ENCODE data around the gene MRPL12.
A peak's percentile ranks its signal among the peaks of the same experiment; 100 is the strongest.

Gene MRPL12

GRCh38 chr17:81710514-81711308, 7.5 kb downstream of the MRPL12 start:
- in situ Hi-C loops (cut with HindIII; ENCODE audit: low pct_unique_long_range_greater_than_20kb, low sequenced_read_pairs), result no loop called here
- TF ChIP-seq JUND (IDR thresholded peaks at IDR 0.05; ENCODE audit: low read depth), result no peak
- DNase-seq (ENCODE audit: low read depth in 1 of 2, low spot score in 1 of 2), result no peak

GRCh38 chr17:81711814-81712467, 8.8 kb downstream of the MRPL12 start, which contains the start of gene SLC25A10:
Gene SLC25A10, plus strand, starts transcription at chr17:81712284. Its CDS starts 143 bp downstream, at chr17:81712427.
- DNase-seq (ENCODE audit: low read depth in 1 of 2, low spot score in 1 of 2), result peak; percentile 95 to 96
- TF ChIP-seq JUND (IDR thresholded peaks at IDR 0.05; ENCODE audit: low read depth), result no peak; the same call in 1 of the 2 replicates
- in situ Hi-C loops (cut with HindIII; ENCODE audit: low pct_unique_long_range_greater_than_20kb, low sequenced_read_pairs), result no loop called here

DNA sequence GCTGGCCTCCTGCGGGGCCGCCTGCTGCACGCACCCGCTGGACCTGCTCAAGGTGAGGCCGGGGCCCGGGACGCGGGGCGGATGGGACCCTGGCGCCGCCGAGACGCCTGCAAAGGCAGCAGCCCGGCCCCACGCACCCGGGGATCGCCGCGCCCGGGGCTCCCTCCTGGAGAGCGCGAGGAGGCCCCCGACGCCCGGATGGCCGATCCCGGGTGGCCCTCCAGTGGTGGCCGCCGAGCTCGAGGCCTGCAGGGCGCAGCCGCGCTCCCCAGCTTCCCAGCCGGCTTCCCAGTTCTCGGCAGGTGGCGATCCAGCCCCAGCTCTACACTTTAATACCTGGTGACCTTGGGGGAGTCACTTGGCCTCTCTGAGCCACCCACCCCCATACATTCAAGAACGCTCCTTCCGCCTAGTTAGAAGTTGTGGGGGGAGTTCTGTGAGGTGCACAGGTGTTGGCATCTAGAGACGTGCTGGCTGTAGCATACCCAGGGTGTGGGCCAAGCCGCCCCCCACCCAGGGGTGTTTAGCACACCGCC, 9.4 kb downstream of the MRPL12 start:
- peak; percentile 66 to 69 for DNase-seq (ENCODE audit: low read depth in 1 of 2, low spot score in 1 of 2)
- in situ Hi-C loops (cut with HindIII; ENCODE audit: low pct_unique_long_range_greater_than_20kb, low sequenced_read_pairs), result no loop called here
- no peak for TF ChIP-seq JUND (IDR thresholded peaks at IDR 0.05; ENCODE audit: low read depth)

DNA sequence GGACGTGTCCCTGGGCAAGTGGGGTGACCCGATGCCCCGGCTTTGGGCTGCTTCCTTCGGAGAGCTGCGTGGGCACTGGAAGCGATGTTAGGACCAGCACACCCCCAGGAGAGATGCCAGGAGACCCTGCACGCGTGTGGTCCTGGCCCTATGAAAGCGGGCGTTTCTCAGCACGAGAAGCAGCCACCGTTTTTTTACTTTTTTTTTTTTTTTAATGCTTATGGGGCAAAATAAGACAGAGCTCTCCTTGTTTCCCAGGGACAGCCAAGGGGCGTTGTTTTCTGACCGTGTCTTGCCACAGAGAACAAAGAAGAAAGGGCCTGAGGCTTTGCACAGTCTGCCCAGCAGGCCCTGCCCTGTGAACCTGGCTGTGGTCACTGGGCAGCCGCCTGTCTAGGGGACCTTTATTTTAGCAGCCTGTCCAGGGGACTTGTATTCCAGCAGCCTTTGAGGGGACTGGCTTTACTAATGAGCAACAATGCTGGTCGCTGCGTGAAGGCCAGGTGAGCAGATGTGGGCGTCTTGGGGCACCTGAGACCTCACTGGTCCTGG, 9.9 kb downstream of the MRPL12 start:
- in situ Hi-C loops (cut with HindIII; ENCODE audit: low pct_unique_long_range_greater_than_20kb, low sequenced_read_pairs), result no loop called here
- no peak for TF ChIP-seq JUND (IDR thresholded peaks at IDR 0.05; ENCODE audit: low read depth)
- DNase-seq (ENCODE audit: low read depth in 1 of 2, low spot score in 1 of 2), result peak in 1 of 2 experiments; percentile 46

GRCh38 chr17:81713556-81714411, 10.6 kb downstream of the MRPL12 start:
- peak; percentile 55 to 56 for DNase-seq (ENCODE audit: low read depth in 1 of 2, low spot score in 1 of 2)
- in situ Hi-C loops (cut with HindIII; ENCODE audit: low pct_unique_long_range_greater_than_20kb, low sequenced_read_pairs), result no loop called here
- TF ChIP-seq JUND (IDR thresholded peaks at IDR 0.05; ENCODE audit: low read depth), result no peak

- DNase-seq (ENCODE audit: low read depth in 1 of 2, low spot score in 1 of 2), result no peak
- no peak for TF ChIP-seq JUND (IDR thresholded peaks at IDR 0.05; ENCODE audit: low read depth)
- in situ Hi-C loops (cut with HindIII; ENCODE audit: low pct_unique_long_range_greater_than_20kb, low sequenced_read_pairs), result no loop called here
Measured at GRCh38 chr17:81714412-81715106, 11.4 kb downstream of the MRPL12 start.

DNA sequence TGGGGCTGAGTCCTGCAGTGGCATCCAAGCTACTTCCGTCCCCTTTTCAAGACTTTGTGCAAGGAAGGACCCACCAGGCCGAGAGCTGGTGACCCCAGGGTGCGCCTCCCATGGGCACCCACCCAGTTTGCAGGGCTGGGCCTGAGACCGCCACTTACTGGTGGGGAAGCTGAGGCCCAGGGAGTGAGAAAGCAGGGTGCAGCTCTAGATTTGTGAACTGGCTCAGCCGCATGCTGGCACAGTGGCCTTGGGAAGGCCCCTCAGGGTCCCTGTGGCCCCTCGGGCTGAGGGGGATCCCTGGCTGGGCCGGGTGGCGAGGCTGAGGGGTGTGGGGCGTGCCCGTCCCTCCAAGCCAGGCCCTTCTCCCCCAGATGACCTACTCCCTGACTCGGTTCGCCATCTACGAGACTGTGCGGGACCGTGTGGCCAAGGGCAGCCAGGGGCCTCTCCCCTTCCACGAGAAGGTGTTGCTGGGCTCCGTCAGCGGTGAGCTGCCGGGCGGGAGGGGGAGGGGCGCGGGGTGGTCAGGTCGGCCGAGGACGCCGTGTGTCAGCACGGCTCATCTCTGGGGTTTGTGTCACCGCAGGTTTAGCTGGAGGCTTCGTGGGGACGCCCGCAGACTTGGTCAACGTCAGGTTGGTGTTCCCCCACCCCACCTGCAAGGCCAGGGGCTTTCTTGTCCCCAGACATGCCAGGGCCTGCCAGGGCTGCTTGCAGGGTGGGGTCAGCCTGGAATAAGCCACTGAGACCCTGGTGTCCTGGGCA, 12.1 kb downstream of the MRPL12 start:
- in situ Hi-C loops (cut with HindIII; ENCODE audit: low pct_unique_long_range_greater_than_20kb, low sequenced_read_pairs), result no loop called here

DNA sequence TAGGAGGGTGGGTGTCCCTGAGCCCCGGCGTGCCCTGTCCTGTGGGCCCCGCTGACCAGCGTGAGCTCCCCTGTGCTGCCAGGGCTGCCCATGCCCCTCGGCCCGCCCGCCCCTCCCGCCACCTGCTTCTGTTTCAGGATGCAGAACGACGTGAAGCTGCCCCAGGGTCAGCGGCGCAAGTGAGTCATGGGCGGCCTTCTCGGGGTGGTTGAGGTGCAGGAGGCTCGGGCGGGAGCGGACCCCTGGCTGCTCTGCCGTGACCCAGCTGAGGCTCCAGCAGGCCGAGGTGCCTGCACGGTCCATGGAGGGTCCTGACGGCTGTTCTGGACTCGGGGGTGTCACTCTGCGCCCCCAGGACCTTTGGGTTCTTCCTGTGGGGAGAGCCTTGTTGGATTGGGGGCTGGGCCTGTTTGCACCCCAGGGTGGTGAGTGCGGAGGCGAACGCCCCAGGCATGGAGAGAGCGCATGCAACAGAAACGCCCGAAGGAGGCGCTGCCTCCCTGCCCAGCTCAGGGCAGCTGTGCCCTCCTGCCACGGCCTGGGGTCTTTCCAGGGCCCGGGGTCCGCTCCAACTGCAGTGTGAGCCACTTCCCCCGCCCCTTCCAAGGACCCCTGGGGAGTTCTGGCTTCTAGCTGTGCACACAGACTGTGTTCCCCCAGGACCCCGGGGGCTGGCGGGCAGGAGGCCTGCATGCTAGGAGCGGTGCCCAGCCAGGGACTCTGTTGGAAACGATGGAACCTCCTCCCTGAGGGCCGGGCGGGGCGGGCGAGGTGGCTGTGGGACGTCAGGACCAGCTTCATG, 12.9 kb downstream of the MRPL12 start:
- DNase-seq (ENCODE audit: low read depth in 1 of 2, low spot score in 1 of 2), result no peak
- in situ Hi-C loops (cut with HindIII; ENCODE audit: low pct_unique_long_range_greater_than_20kb, low sequenced_read_pairs), result no loop called here
- TF ChIP-seq JUND (IDR thresholded peaks at IDR 0.05; ENCODE audit: low read depth), result no peak

More for the DNA sequence above, 12.1 kb downstream of the MRPL12 start:
- no peak for TF ChIP-seq JUND (IDR thresholded peaks at IDR 0.05; ENCODE audit: low read depth)
- no peak for DNase-seq (ENCODE audit: low read depth in 1 of 2, low spot score in 1 of 2)

- in situ Hi-C loops (cut with HindIII; ENCODE audit: low pct_unique_long_range_greater_than_20kb, low sequenced_read_pairs), result no loop called here
- no peak for DNase-seq (ENCODE audit: low read depth in 1 of 2, low spot score in 1 of 2)
- TF ChIP-seq JUND (IDR thresholded peaks at IDR 0.05; ENCODE audit: low read depth), result no peak
Measured at GRCh38 chr17:81716674-81716996, 13.5 kb downstream of the MRPL12 start.

GRCh38 chr17:81717049-81717765, 14.0 kb downstream of the MRPL12 start:
- in situ Hi-C loops (cut with HindIII; ENCODE audit: low pct_unique_long_range_greater_than_20kb, low sequenced_read_pairs), result no loop called here
- no peak for TF ChIP-seq JUND (IDR thresholded peaks at IDR 0.05; ENCODE audit: low read depth)
- DNase-seq (ENCODE audit: low read depth in 1 of 2, low spot score in 1 of 2), result no peak
